22Rv1 (cell line): ENCODE results near the gene CHRNA1.

Source experiments
- ZFX ChIP-seq: fragments of 450-650 bp; IDR thresholded peaks from 2 replicates; pipeline ENCODE4 v1.6.1; 2017; ENCODE audit warnings: antibody characterized with exemption, borderline replicate concordance
- TF ChIP-seq, protein P1 (sequence below): fragments of 450-650 bp; IDR thresholded peaks from 2 replicates; pipeline ENCODE4 v1.5.1; 2017; ENCODE audit warnings: mild to moderate bottlenecking

DNA sequence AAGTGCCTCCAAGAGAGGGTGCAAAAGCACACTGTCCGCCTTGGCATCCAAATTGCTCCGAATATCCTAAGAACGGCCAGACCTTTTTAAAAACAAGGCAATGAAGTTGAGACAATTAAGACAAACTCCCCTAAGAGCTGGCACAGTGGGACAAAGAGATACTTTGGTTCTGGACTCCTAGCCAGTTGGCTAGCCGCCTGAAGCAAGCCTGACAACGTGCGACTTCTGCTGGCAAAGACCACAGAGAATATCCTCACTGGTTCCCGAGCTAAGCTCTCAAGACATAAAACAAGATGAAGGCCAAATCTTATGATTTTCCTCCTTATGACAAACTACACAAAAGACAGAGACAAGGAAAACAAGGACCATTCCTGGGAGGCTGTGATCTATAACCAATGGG is 32.7 kb downstream of the CHRNA1 start:
- TF ChIP-seq, protein P1, sequence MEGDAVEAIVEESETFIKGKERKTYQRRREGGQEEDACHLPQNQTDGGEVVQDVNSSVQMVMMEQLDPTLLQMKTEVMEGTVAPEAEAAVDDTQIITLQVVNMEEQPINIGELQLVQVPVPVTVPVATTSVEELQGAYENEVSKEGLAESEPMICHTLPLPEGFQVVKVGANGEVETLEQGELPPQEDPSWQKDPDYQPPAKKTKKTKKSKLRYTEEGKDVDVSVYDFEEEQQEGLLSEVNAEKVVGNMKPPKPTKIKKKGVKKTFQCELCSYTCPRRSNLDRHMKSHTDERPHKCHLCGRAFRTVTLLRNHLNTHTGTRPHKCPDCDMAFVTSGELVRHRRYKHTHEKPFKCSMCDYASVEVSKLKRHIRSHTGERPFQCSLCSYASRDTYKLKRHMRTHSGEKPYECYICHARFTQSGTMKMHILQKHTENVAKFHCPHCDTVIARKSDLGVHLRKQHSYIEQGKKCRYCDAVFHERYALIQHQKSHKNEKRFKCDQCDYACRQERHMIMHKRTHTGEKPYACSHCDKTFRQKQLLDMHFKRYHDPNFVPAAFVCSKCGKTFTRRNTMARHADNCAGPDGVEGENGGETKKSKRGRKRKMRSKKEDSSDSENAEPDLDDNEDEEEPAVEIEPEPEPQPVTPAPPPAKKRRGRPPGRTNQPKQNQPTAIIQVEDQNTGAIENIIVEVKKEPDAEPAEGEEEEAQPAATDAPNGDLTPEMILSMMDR = no peak
- no peak for TF ChIP-seq ZFX
